Neuronal stem cell (in vitro differentiated cells): Measurements from ENCODE around the gene ZNF224. TPM values are rescaled to one million over a fixed set of nuclear protein-coding genes. Genes with fewer than 3 reads are reported as not detected.

ENCODE experiments used
- DNase-seq: peaks from one replicate; pipeline ENCODE4 v3.0.0-alpha.2; 2013; ENCODE audit warnings: low spot score
- H2AFZ ChIP-seq: one replicate; pipeline ENCODE4 v1.6.1; 2013; ENCODE audit warnings: mild to moderate bottlenecking, low read length, inconsistent platforms
- H2AK5ac ChIP-seq: 2 replicates; pipeline ENCODE4 v1.6.1; 2013; ENCODE audit warnings: low read depth, mild to moderate bottlenecking, inconsistent platforms, low read length, moderate library complexity, mixed read lengths
- H2BK120ac ChIP-seq: 2 replicates; pipeline ENCODE4 v1.6.1; 2013; ENCODE audit warnings: low read depth, mild to moderate bottlenecking, inconsistent platforms, low read length, moderate library complexity, mixed read lengths
- H2BK12ac ChIP-seq: one replicate; pipeline ENCODE4 v1.6.1; 2013; ENCODE audit warnings: low read length, inconsistent platforms
- H2BK15ac ChIP-seq: 2 replicates; pipeline ENCODE4 v1.6.1; 2013; ENCODE audit warnings: mild to moderate bottlenecking, low read length, inconsistent platforms, mixed read lengths
- H2BK5ac ChIP-seq: one replicate; pipeline ENCODE4 v1.6.1; 2013; ENCODE audit warnings: inconsistent platforms, mild to moderate bottlenecking, low read length, moderate library complexity
- H3K14ac ChIP-seq: one replicate; pipeline ENCODE4 v1.6.1; 2013; ENCODE audit warnings: low read length, inconsistent platforms
- H3K18ac ChIP-seq: 2 replicates; pipeline ENCODE4 v1.6.1; 2013; ENCODE audit warnings: low read length, inconsistent platforms
- H3K23ac ChIP-seq: 2 replicates; pipeline ENCODE4 v1.6.1; 2013; ENCODE audit warnings: low read depth, mild to moderate bottlenecking, mixed read lengths, low read length, inconsistent platforms; ENCODE audit not compliant: poor library complexity
- H3K27ac ChIP-seq: replicated peaks from 3 replicates; pipeline ENCODE4 v1.5.1; 2013; ENCODE audit warnings: low read length, inconsistent platforms
- H3K27me3 ChIP-seq, 3 experiments: 2 replicates each; pipeline ENCODE4 v1.6.1; 2013; ENCODE audit warnings: low read length in 3 of 3, mild to moderate bottlenecking in 2 of 3, inconsistent platforms in 1 of 3, low read depth in 1 of 3, mixed read lengths in 1 of 3, moderate library complexity in 1 of 3; ENCODE audit not compliant: control insufficient read depth in 3 of 3, insufficient read depth in 3 of 3
- H3K36me3 ChIP-seq, 2 donors: replicated peaks in 1 of 2; 2 replicates each; pipeline ENCODE4 v1.6.1; 2013; ENCODE audit warnings: low read length in 2 of 2; ENCODE audit not compliant: control insufficient read depth in 2 of 2, insufficient read depth in 2 of 2
- H3K4ac ChIP-seq: 2 replicates; pipeline ENCODE4 v1.6.1; 2013; ENCODE audit warnings: inconsistent platforms, mild to moderate bottlenecking, low read length, moderate library complexity
- H3K4me1 ChIP-seq, 2 donors: 1 replicate in 1 of 2; 2 replicates in 1 of 2; pipeline ENCODE4 v1.6.1; 2013; ENCODE audit warnings: low read length in 2 of 2, low read depth in 1 of 2; ENCODE audit not compliant: control insufficient read depth in 2 of 2, insufficient read depth in 1 of 2
- H3K4me2 ChIP-seq: one replicate; pipeline ENCODE4 v1.6.1; 2013; ENCODE audit warnings: mild to moderate bottlenecking, low read length, inconsistent platforms; ENCODE audit not compliant: insufficient read depth, poor library complexity, severe bottlenecking
- H3K4me3 ChIP-seq, 2 donors: 2 replicates each; pipeline ENCODE4 v1.5.1; 2013; ENCODE audit warnings: low read length in 2 of 2, mild to moderate bottlenecking in 2 of 2, inconsistent platforms in 1 of 2, moderate library complexity in 1 of 2
- H3K79me1 ChIP-seq: one replicate; pipeline ENCODE4 v1.6.1; 2013; ENCODE audit warnings: low read depth, mild to moderate bottlenecking, inconsistent platforms, low read length, moderate library complexity
- H3K9ac ChIP-seq: one replicate; pipeline ENCODE4 v1.6.1; 2013; ENCODE audit warnings: mild to moderate bottlenecking, low read depth, low read length, inconsistent platforms; ENCODE audit not compliant: poor library complexity
- H3K9me3 ChIP-seq, 2 donors: replicated peaks in 1 of 2; 2 replicates each; pipeline versions ENCODE3 to v1.6.1; 2013; ENCODE audit warnings: low read length in 2 of 2, mild to moderate bottlenecking in 2 of 2, inconsistent platforms in 1 of 2, low read depth in 1 of 2, mixed read lengths in 1 of 2, moderate library complexity in 1 of 2; ENCODE audit not compliant: control insufficient read depth in 2 of 2, insufficient read depth in 1 of 2
- H4K8ac ChIP-seq: one replicate; pipeline ENCODE4 v1.6.1; 2013; ENCODE audit warnings: low read depth, mild to moderate bottlenecking, inconsistent platforms, low read length, moderate library complexity
- H4K91ac ChIP-seq: one replicate; pipeline ENCODE4 v1.6.1; 2013; ENCODE audit warnings: low read length, low read depth, mild to moderate bottlenecking, inconsistent platforms; ENCODE audit not compliant: poor library complexity
- WGBS, 2 donors: extraction: QIAGEN DNeasy Blood & Tissue Kit; methylation state at CpG; one replicate each; pipeline ENCODE4 v1.1.7; 2013; ENCODE audit warnings: missing lambda C conversion rate in 2 of 2, mixed read lengths in 1 of 2; ENCODE audit not compliant: insufficient read length in 2 of 2, insufficient replicate concordance in 1 of 2; ENCODE audit errors: extremely low coverage in 2 of 2; 5-methylcytosine and 5-hydroxymethylcytosine counted together
- small RNA-seq: library from polyadenylated mRNA; stranded (forward); fragments of <200 nt; extraction: miRNeasy Mini kit (QIAGEN cat#:217004); gene quantifications from one replicate; pipeline ENCODE3, GENCODE V24; 2013; ENCODE audit not compliant: insufficient read depth

Gene ZNF224

GRCh38 chr19:44151491-44151890, 57.3 kb downstream of the ZNF224 start:
- H3K4ac ChIP-seq: no peak overlapping the region
- H3K9me3 ChIP-seq: peaks cover 5 to 19% of the 10 kb centered on the region in 2 donors
- no peak overlapping the region for H3K18ac ChIP-seq
- H3K9ac ChIP-seq: no peak overlapping the region
- DNase-seq: no peak
- H2BK15ac ChIP-seq: no peak overlapping the region
- no peak overlapping the region for H2AK5ac ChIP-seq
- H3K14ac ChIP-seq: no peak overlapping the region
- H3K27ac ChIP-seq: no peak overlapping the region
- no CpG with 5 or more reads among the region's 5 CpGs for WGBS, 2 donors
- H3K4me2 ChIP-seq: no peak overlapping the region
- H4K91ac ChIP-seq: no peak overlapping the region
- H3K4me3 ChIP-seq: no peak overlapping the region
- no peaks in the 10 kb centered on the region for H3K79me1 ChIP-seq
- H2BK120ac ChIP-seq: no peak overlapping the region
- no peak overlapping the region for H2AFZ ChIP-seq
- H3K4me1 ChIP-seq: no peaks in the 10 kb centered on the region
- peaks cover 0 to 2% (median 0%) of the 10 kb centered on the region in 3 experiments for H3K27me3 ChIP-seq
- no peak overlapping the region for H2BK5ac ChIP-seq
- peaks cover 24 to 96% of the 10 kb centered on the region in 2 donors for H3K36me3 ChIP-seq
- H3K23ac ChIP-seq: no peak overlapping the region
- H2BK12ac ChIP-seq: no peak overlapping the region
- H4K8ac ChIP-seq: no peak overlapping the region

- Histone ChIP-seq H3K9ac (no peak overlapping the region), H3K27me3 (no peaks in the 10 kb centered on the region), H2BK5ac (no peak overlapping the region), H3K4me1 (no peaks in the 10 kb centered on the region), H2BK12ac (no peak overlapping the region), H3K14ac (no peak overlapping the region), H4K8ac (no peak overlapping the region), H3K27ac (no peak overlapping the region), H2AFZ (no peak overlapping the region), H3K4me3 (no peak overlapping the region), H3K4me2 (no peak overlapping the region), H3K9me3 (peaks cover 16 to 41% of the 10 kb centered on the region in 2 donors), H3K36me3 (peaks cover 25 to 67% of the 10 kb centered on the region in 2 donors), H2AK5ac (no peak overlapping the region), H4K91ac (no peak overlapping the region), H3K18ac (no peak overlapping the region), H3K4ac (no peak overlapping the region), H3K79me1 (no peaks in the 10 kb centered on the region), H2BK120ac (no peak overlapping the region), H2BK15ac (no peak overlapping the region), H3K23ac (no peak overlapping the region)
- no CpG with 5 or more reads among the region's 2 CpGs for WGBS, 2 donors
- no peak for DNase-seq
Measured at GRCh38 chr19:44156475-44156874, 62.3 kb downstream of the ZNF224 start.

Small RNAs within 50 kb of the gene (small RNA-seq; reads per million reads assigned to genes)
- not detected for gene RNU6-902P
